OCI-LY1 (cell line): ENCODE data around the gene SMCHD1.

Source experiments
- H2AFZ ChIP-seq: fragments of 200-600 bp; sonication (generic), shearing (Covaris generic); 2 replicates; pipeline ENCODE4 v1.6.0; 2014; ENCODE audit warnings: antibody characterized with exemption, mild to moderate bottlenecking, low read length
- H3F3A ChIP-seq: fragments of 200-600 bp; sonication (generic), shearing (Covaris generic); 2 replicates; pipeline ENCODE4 v1.6.0; 2014; ENCODE audit warnings: mild to moderate bottlenecking, antibody characterized with exemption, low read length, moderate library complexity; ENCODE audit not compliant: insufficient read depth
- H3K27ac ChIP-seq: fragments of 200-600 bp; sonication (generic); 2 replicates; pipeline ENCODE4 v1.5.1; 2014; ENCODE audit warnings: low read length, mixed run types, mild to moderate bottlenecking, low read depth; ENCODE audit not compliant: poor library complexity, severe bottlenecking
- H3K27me3 ChIP-seq: fragments of 200-600 bp; sonication (generic); 2 replicates; pipeline ENCODE4 v1.6.0; 2014; ENCODE audit warnings: antibody characterized with exemption, mild to moderate bottlenecking, low read length, moderate library complexity; ENCODE audit not compliant: insufficient read depth
- H3K36me3 ChIP-seq: fragments of 200-600 bp; sonication (generic); 2 replicates; pipeline ENCODE4 v1.6.1; 2014; ENCODE audit warnings: mild to moderate bottlenecking, antibody characterized with exemption, low read length, moderate library complexity, mixed read lengths; ENCODE audit not compliant: insufficient read depth
- H3K4me1 ChIP-seq: fragments of 200-600 bp; sonication (generic); 2 replicates; pipeline ENCODE4 v1.5.1; 2014; ENCODE audit warnings: mild to moderate bottlenecking, low read length, moderate library complexity; ENCODE audit not compliant: insufficient read depth, severe bottlenecking
- H3K4me2 ChIP-seq: fragments of 200-600 bp; sonication (generic), shearing (Covaris generic); 2 replicates; pipeline ENCODE4 v1.6.1; 2014; ENCODE audit warnings: low read length
- H3K4me3 ChIP-seq: fragments of 200-600 bp; sonication (generic); 2 replicates; pipeline ENCODE4 v1.5.1; 2014; ENCODE audit warnings: low read length, low read depth, mild to moderate bottlenecking, mixed read lengths; ENCODE audit not compliant: poor library complexity, severe bottlenecking
- H3K79me2 ChIP-seq: fragments of 200-600 bp; shearing (Covaris generic); 2 replicates; pipeline ENCODE4 v1.6.1; 2016; ENCODE audit warnings: mixed run types, low read length, mixed read lengths; ENCODE audit not compliant: insufficient read depth
- H3K9ac ChIP-seq: fragments of 200-600 bp; sonication (generic), shearing (Covaris generic); 2 replicates; pipeline ENCODE4 v1.6.1; 2014; ENCODE audit warnings: mild to moderate bottlenecking, low read length, mixed read lengths
- H3K9me2 ChIP-seq: fragments of 200-600 bp; sonication (generic), shearing (Covaris generic); 2 replicates; pipeline ENCODE4 v1.6.1; 2014; ENCODE audit warnings: low read depth, mild to moderate bottlenecking, low read length, mixed read lengths
- H3K9me3 ChIP-seq: fragments of 200-600 bp; shearing (Covaris generic); 2 replicates; pipeline ENCODE4 v1.6.1; 2014; ENCODE audit warnings: low read length, mixed read lengths
- H4K20me1 ChIP-seq: fragments of 200-600 bp; sonication (generic), shearing (Covaris generic); 2 replicates; pipeline ENCODE4 v1.6.0; 2016; ENCODE audit warnings: mild to moderate bottlenecking, low read length; ENCODE audit not compliant: insufficient read depth
- EZH2 ChIP-seq: fragments of 200-600 bp; sonication (generic), shearing (Covaris generic); IDR thresholded peaks from 2 replicates; pipeline ENCODE4 v1.8.0; 2017; ENCODE audit warnings: borderline replicate concordance, mixed run types, mild to moderate bottlenecking, antibody characterized with exemption, low read length, moderate library complexity, mixed read lengths
- TF ChIP-seq, protein P1 (sequence below): fragments of 200-600 bp; sonication (generic), shearing (Covaris generic); IDR thresholded peaks from 2 replicates; pipeline ENCODE4 v1.5.1; 2017; ENCODE audit warnings: mild to moderate bottlenecking, antibody characterized with exemption, low read length, moderate library complexity, mixed read lengths

SMCHD1 gene

DNA sequence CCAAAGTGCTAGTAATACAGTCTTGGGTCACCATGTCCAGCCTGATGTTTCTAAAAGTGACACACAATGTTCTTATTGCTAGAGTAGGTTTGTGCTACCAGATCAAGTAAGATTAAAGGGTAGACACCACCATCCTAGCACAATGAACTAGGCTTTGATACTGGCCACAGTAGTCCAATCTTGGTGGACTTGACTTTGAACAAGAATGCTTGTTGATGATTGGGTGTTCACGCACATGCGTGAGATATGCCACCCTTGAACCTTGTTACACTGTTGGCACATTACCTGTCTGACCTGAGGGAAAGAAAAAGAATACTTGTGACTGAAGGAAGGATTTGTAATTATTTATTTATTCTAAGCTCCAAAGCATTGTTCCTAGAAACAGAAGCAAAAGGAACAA lies 119.1 kb downstream of the SMCHD1 start:
- peaks cover 77% of the 10 kb centered on the region for H3K36me3 ChIP-seq
- no peak overlapping the region for H2AFZ ChIP-seq
- H4K20me1 ChIP-seq: no peaks in the 10 kb centered on the region
- TF ChIP-seq EZH2: no peak
- TF ChIP-seq, protein P1, sequence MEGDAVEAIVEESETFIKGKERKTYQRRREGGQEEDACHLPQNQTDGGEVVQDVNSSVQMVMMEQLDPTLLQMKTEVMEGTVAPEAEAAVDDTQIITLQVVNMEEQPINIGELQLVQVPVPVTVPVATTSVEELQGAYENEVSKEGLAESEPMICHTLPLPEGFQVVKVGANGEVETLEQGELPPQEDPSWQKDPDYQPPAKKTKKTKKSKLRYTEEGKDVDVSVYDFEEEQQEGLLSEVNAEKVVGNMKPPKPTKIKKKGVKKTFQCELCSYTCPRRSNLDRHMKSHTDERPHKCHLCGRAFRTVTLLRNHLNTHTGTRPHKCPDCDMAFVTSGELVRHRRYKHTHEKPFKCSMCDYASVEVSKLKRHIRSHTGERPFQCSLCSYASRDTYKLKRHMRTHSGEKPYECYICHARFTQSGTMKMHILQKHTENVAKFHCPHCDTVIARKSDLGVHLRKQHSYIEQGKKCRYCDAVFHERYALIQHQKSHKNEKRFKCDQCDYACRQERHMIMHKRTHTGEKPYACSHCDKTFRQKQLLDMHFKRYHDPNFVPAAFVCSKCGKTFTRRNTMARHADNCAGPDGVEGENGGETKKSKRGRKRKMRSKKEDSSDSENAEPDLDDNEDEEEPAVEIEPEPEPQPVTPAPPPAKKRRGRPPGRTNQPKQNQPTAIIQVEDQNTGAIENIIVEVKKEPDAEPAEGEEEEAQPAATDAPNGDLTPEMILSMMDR: no peak
- H3K4me3 ChIP-seq: no peak overlapping the region
- H3K79me2 ChIP-seq: no peaks in the 10 kb centered on the region
- H3K27me3 ChIP-seq: no peaks in the 10 kb centered on the region
- H3K9ac ChIP-seq: no peak overlapping the region
- H3K27ac ChIP-seq: no peak overlapping the region
- H3K4me1 ChIP-seq: no peaks in the 10 kb centered on the region
- H3F3A ChIP-seq: no peaks in the 10 kb centered on the region
- no peak overlapping the region for H3K4me2 ChIP-seq
- H3K9me2 ChIP-seq: no peaks in the 10 kb centered on the region
- no peaks in the 10 kb centered on the region for H3K9me3 ChIP-seq

DNA sequence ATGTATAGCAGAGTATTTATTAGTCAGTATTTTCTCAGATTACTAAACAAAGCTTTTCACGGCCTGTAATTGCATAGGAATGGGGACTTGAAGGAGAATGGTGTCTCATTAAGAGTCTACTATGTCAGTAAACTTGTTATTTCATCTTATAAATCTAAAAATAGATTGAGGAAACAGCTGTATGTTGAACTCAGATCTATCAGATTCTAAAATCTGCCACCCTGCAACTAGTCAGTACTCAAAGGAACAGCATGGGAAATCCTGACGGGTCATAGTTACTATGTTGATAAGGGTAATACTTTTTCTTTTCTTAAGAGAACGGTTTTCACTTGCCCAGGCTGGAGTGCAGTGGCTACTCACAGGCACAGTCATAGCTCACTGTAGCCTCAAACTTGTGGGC lies 121.1 kb downstream of the SMCHD1 start:
- Histone ChIP-seq H3K79me2 (no peaks in the 10 kb centered on the region), H3F3A (no peaks in the 10 kb centered on the region), H3K4me3 (no peak overlapping the region), H2AFZ (no peak overlapping the region), H3K9me3 (no peaks in the 10 kb centered on the region), H3K36me3 (peaks cover 71% of the 10 kb centered on the region), H3K4me1 (no peaks in the 10 kb centered on the region), H3K9ac (no peak overlapping the region), H3K4me2 (no peak overlapping the region), H3K27ac (no peak overlapping the region), H3K9me2 (no peaks in the 10 kb centered on the region), H3K27me3 (no peaks in the 10 kb centered on the region), H4K20me1 (no peaks in the 10 kb centered on the region)
- no peak for TF ChIP-seq EZH2
- TF ChIP-seq, protein P1: no peak

DNA sequence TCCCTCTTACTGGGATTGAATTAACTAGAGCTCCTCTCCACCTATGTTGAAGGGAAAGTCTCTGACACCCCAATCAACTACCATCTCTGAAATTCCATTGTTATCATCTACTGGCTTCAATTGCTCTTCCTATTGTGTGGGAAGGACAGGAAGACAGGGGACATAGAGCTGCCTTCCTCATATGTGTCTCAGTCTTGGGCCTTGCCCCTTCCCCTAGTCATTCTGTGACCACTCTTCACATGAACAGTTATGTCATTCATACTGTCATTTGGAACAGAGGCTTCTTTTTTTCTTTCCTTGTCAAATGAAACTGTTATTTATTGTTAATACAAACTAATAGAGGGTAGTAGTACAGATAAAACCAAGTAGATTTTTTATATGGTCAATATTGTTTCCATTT lies 121.7 kb downstream of the SMCHD1 start:
- Histone ChIP-seq H3F3A (no peaks in the 10 kb centered on the region), H3K4me1 (no peaks in the 10 kb centered on the region), H2AFZ (no peak overlapping the region), H4K20me1 (no peaks in the 10 kb centered on the region), H3K27ac (no peak overlapping the region), H3K9me2 (no peaks in the 10 kb centered on the region), H3K4me2 (no peak overlapping the region), H3K79me2 (no peaks in the 10 kb centered on the region), H3K4me3 (no peak overlapping the region), H3K9me3 (no peaks in the 10 kb centered on the region), H3K36me3 (peaks cover 67% of the 10 kb centered on the region), H3K27me3 (no peaks in the 10 kb centered on the region), H3K9ac (no peak overlapping the region)
- TF ChIP-seq EZH2: no peak
- TF ChIP-seq, protein P1: no peak
